Measurements from ENCODE around the gene EPOP.

EPOP gene

DNA sequence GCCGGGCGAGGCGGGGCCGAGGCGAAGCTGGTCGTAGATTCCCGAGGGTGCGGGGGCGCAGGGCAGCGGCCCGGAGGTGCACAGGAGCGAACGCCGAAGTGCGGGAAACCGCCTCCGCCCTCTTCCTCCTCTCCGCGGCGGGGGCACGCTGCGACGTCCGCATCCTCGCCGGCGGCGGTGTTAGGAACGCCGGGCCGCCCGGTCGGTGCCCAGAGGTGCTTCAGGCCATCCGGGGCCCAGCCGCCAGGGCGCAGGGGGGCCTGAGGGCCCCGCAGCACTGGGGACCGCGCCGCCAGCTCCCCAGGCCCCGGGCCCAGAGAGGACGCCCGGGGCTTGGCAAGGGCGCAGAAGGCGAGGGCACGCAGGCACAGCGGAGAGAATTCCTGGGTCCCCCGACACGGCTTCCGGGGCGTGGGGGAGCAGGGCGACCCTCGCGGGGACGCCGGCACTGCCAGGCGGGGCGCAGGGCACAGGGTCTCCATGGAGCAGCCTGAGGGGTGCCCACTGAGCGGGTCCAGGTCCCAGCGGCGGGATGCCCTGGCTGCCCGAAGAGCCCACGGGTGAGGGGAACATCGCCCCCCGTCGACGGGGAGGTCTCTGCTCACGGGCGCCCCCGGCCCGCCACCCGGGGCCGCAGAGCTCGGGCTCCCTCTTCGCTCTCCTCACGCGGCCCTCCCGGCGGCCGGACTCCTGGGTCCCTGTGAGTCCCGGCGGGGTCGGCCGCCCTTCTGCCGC is 576 bp downstream of the EPOP start:
- DNase-seq: peak in 3 of 4 experiments; percentile 25 to 63 (median 47)

DNA sequence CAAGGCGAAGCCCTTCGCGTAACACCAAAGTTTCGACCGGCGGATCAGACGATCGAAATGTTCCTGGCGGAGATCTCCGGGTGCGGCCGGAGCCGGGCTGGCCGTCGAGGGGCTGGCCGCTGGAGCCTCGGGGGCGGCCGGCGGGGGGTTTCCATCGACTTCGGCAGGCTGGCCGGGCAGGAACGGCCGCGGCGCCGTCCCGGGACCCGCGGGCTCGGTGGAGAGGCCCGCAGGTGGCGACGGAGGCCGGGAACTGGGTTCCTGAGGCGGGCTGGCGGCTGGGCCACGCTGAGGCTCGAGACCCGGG is 1.1 kb downstream of the EPOP start:
- no peak for DNase-seq

DNA sequence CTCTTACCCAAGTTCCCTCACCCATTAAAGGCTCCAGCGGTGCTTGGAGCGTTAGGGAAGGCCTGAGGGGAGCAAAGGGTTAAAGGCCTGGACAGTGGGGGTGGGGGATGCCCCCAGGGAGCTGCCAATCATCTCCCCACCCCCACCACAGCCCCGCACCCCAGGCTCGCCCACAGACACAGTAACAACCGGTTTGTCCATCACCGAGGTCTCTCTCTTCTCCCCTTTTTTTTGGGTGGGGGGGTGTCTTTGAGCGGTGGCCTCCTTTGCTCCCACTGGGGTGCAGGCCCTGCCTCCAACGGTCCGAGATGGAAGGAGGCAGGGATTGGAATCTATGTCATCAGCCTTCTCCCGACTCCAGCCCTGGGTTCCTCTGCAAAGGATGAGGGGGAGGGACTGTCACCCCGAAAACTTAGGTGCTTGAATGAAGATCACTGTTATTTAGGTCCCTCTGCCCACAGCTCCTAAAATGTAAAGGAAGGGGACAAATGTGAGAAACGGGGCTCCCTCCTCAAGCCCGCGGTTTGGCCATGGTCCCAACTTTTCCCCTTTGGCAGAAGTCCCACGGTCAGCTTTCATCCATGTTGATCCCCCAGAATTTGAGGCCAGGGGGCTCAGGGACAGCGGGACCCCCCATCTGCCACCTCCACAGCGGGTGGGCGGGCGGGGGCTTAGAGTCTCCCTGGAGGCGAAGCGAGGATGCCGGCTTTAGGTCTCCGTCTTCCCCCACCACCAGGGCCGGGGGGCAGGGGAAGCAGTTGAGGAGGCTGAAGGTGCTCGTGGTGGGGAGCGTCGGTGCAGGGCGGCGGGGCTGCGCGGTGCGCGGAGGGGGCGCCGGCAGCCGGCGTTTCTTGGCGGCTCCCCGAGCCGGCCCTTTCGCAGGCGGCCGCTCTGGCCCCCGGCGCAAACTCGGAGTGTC is 1.7 kb downstream of the EPOP start:
- peak in 1 of 4 experiments; percentile 3 for DNase-seq

- DNase-seq: no peak
Measured at GRCh38 chr17:38671939-38672720, 2.6 kb downstream of the EPOP start.

GRCh38 chr17:38669520-38669919 is 5.2 kb downstream of the EPOP start:
- DNase-seq: no peak

DNA sequence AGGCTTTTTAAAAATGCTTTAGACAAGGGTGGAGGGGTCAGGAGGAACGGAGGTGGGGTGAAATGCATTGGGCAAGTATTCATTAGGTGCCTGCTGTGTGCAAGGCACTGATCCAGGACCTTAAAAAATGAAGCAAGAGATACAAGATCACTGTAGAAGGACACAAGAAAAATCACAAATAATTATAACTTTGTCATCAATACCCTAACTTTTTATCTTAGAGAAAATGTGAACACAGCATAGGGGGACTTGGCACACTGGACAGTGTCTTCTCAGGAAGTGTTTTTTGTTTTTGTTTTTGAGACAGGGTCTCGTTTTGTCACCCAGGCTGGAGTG is 7.0 kb downstream of the EPOP start:
- no peak for DNase-seq

GRCh38 chr17:38667099-38667786 is 7.5 kb downstream of the EPOP start:
- DNase-seq: peak; percentile 79 to 87 (median 82)

- DNase-seq: no peak
Measured at GRCh38 chr17:38663964-38664644, 10.7 kb downstream of the EPOP start.

DNA sequence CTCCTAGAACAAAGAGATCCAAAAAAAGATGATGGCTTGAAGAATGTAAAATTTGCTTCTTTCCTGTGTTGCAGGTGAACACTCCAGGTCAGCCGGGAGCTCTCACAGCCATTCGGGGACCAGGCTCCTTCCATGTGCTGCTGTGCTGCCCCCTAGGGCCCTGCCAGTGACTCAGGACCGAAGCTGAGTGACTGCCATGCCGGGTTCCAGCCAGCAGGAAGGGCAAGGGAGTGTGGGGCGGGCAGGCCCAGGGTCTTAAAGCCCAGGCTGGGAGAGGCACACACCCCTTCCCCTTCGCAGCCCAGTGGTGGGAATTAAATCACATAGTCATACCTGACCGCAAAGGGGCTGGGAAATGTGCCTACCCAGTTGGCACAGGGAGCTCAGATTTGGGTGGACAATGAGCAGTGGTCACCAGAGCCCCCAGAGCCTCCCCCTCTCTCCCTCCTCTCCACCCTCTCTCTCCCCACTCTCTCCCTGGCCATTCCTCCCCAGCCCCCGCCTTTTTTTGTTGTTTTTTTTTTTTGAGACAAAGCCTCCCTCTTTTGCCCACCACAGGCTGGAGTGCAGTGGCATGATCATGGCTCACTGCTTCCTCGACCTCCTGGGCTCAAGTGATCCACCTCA is 11.5 kb downstream of the EPOP start:
- DNase-seq: peak in 3 of 4 experiments; percentile 55 to 75 (median 70)

DNA sequence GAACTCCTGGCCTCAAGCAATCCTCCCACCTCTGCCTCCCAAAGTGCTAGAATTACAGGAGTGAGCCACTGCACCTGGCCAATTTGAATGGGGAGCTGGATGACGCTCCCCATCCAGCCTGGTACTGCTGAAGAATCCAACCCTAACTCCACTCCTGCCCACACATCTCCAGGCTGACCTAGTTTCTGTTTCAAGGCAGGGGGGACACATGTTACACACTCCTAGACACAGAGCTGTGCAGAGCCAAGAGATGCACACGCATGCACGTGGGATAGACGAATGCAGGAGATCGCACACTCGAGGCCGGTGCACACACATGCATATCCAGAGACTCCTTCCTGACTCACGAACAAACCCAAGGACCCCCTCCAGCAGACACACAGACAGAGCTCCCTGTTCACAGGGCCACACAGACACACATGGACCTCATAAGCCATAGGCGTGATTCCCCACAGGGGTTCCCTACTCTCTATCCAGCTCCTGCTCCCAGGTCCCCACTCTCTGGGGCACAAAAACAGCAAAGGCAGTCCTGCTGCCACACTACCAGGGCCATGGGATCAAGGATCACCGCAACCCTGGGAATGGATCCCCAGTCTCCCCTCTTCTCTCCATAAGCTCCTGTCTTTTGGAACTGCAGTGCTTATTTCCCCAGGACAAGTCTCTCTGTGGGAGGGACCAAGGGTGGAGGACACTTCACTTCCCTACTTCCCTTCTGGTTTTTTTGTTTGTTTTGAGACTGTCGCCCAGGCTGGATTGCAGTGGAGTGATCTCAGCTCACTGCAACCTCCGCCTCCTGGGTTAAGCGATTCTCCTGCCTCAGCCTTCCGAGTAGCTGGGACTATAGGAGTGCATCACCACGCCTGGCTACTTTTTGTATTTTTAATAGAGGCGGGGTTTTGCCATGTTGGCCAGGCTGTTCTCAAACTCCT is 14.4 kb downstream of the EPOP start:
- peak; percentile 67 to 83 (median 80) for DNase-seq

GRCh38 chr17:38659415-38659814 is 15.3 kb downstream of the EPOP start:
- no peak for DNase-seq

- DNase-seq: peak; percentile 33 to 65 (median 48)
Measured at GRCh38 chr17:38658741-38659345, 15.9 kb downstream of the EPOP start.

GRCh38 chr17:38657824-38658740 is 16.7 kb downstream of the EPOP start:
- no peak for DNase-seq

GRCh38 chr17:38656959-38657823 is 17.6 kb downstream of the EPOP start:
- DNase-seq: peak in 1 of 4 experiments; percentile 9

- DNase-seq: peak in 1 of 4 experiments; percentile 2
Measured at GRCh38 chr17:38654411-38655398, 20.1 kb downstream of the EPOP start.

- DNase-seq: no peak
Measured at GRCh38 chr17:38653679-38654078, 21.1 kb downstream of the EPOP start.
